ENCODE measurements around the gene CMTR1.

The CMTR1 gene

DNA sequence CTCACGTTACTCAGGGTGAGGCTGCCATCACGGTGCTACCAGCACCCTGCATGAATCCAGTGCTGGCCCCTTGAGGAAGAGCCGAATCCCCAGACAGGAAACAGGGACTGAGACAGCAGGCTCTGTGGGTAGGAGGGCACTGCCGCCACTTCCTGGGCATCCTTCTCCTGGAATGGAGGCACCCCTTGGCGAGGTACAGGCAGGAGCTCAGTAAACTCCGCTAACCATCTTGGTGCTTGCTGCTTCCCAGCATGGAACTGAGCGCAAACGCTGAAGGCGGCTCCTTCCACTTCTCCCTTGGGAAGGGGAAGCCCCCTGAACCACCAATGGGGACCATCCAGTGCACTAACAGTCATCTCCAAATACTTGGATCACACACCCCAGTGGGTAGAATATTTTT lies 80.1 kb downstream of the CMTR1 start:
- DNase-seq (ENCODE audit: low read depth, low spot score) = no peak

DNA sequence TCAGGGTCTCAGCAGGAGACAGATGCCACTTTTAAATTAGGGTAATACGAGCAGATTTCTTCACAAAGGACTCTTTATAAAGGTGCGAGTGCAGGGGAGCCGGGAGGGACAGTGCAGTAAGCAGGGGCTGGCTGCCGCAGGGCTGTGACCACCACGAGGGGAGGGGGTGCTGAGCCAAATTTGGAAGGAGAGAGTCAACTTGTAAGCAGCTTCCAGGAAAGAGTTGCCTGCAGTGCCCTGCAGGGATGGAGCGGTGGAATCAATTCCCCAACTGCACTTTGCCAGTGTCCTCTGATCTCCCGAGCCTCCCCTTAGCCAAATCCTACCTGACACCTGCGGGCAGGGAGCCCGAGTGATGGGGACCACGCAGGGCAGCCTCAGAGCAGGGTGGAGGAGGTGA lies 80.6 kb downstream of the CMTR1 start:
- DNase-seq (ENCODE audit: low read depth, low spot score) = no peak

DNA sequence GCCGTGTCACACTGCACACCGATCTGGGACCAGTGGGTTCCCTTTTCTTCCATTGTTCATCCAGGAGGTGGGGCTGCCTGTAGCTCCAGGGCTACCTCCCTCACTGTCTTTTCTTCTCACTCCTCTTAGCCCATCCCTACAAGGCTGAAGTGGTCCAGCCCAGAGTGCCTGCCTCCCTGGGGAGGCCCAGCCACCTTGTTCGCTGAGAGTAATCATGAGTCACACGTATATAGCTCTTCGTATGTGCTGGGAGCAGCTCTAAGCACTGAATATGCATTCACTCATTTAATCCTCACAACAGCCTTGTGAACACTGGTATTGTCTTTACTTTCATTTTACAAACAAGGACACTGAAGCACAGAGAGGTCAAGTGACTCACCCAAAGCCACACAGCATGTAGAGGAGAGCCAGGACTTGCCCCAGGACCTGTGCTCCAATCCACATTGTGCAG lies 81.3 kb downstream of the CMTR1 start:
- no peak for DNase-seq (ENCODE audit: low read depth, low spot score)

DNA sequence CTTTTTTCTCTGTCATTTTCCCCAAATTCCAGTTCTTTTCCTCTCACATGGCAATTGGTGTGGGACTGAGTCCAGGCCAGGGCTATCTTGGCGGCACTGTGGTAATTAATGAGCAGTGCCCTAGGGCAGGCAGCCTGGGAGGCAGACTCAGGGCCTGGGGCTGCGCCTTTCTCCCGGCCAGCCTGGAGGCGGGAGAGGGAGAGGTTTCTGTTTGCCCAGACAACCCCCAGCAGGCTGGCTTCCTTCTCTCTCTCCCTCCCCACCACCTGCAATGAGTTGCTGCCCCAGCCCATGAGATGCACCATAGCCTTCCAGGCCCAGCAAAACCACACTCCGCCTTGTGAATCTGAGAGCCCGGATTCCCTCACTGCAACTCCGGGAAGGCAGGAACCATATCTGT lies 81.8 kb downstream of the CMTR1 start:
- no peak for DNase-seq (ENCODE audit: low read depth, low spot score)

DNA sequence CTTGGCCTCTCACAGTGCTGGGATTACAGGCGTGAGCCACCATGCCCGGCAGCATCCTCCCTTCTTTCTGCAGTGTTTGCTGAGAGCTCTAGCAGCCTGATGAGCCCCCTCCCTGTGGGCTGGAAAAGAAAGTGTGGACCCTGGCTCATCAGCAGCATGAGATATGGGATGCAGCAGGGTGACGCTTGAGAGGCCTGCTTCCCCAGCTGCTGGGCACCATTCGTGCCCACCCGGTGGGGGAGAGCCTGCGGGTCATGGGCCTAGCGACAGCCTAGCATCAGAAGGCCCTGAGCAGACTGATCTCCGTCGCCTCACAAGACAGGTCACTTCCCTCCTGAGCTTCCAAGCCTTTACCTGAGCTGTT lies 82.7 kb downstream of the CMTR1 start:
- no peak for DNase-seq (ENCODE audit: low read depth, low spot score)

GRCh38 chr6:37516076-37516919 lies 83.3 kb downstream of the CMTR1 start:
- peak; percentile 72 for DNase-seq (ENCODE audit: low read depth, low spot score)

- DNase-seq (ENCODE audit: low read depth, low spot score) = no peak
These were observed 83.9 kb downstream of the CMTR1 start for GRCh38 chr6:37516920-37517405.

DNA sequence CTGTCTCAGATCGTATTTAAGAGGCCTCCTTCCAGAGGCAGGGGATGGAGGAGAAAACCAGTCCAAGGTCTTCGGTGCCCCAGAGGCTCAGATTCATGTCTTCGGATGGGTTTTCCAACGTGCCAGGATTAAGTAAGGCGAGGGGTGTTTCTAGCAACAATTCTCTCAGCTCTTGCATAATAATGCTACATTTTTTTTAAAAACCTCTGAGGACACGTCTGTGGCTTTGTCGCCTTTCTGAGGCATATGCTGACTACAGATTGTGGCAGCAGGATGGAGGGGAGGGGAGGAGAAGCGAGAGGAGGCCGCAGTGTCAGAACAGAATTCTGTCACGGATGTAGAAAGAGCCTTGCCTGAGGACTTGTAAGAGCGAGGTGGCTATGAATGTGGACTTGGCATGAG lies 84.4 kb downstream of the CMTR1 start:
- peak; percentile 42 for DNase-seq (ENCODE audit: low read depth, low spot score)

GRCh38 chr6:37518116-37518515 lies 85.1 kb downstream of the CMTR1 start:
- DNase-seq (ENCODE audit: low read depth, low spot score) = no peak

DNA sequence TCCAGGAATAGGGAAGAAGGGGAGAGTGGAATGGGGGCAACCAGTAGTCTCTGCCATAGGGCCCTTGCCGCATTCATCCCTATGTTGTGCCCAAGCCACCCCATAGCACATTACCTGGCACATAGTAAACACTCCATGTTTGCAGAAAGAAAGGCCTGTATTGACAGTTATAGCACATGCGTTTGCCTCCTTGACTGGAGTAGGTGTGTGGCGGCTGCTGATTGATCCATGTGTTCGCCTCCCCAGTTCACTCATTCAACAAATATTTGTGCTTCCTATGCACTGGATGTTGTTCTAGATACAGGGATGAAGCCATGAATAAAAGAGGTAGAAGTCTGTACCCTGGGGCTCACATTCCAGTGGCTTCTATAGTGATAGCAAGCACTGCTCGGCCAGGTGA lies 86.4 kb downstream of the CMTR1 start:
- DNase-seq (ENCODE audit: low read depth, low spot score) = no peak

- no peak for DNase-seq (ENCODE audit: low read depth, low spot score)
These were observed 87.9 kb downstream of the CMTR1 start for GRCh38 chr6:37520926-37521325.

- no peak for DNase-seq (ENCODE audit: low read depth, low spot score)
These were observed 88.7 kb downstream of the CMTR1 start for GRCh38 chr6:37521674-37522073.

GRCh38 chr6:37522836-37523235 lies 89.8 kb downstream of the CMTR1 start:
- no peak for DNase-seq (ENCODE audit: low read depth, low spot score)

GRCh38 chr6:37523412-37523811 lies 90.4 kb downstream of the CMTR1 start:
- no peak for DNase-seq (ENCODE audit: low read depth, low spot score)

GRCh38 chr6:37524025-37524969 lies 91.3 kb downstream of the CMTR1 start:
- DNase-seq (ENCODE audit: low read depth, low spot score) = no peak

DNA sequence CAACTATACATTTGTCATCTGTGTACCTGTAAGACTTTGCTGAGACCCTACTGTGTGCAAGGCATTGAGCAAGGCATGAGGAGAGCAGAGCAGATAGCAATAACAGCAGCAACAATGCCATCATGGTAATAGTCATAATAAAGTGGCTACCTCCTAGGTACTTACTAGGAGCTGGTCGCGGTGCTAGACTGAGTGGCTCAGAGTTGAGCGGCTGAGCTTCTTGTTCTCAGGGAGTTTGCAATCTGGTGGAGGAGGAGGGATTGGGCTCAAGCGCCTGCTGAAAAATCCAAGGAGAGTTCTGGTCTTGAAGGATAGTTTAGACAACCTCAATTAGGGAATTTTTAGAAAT lies 91.9 kb downstream of the CMTR1 start:
- DNase-seq (ENCODE audit: low read depth, low spot score) = no peak

DNA sequence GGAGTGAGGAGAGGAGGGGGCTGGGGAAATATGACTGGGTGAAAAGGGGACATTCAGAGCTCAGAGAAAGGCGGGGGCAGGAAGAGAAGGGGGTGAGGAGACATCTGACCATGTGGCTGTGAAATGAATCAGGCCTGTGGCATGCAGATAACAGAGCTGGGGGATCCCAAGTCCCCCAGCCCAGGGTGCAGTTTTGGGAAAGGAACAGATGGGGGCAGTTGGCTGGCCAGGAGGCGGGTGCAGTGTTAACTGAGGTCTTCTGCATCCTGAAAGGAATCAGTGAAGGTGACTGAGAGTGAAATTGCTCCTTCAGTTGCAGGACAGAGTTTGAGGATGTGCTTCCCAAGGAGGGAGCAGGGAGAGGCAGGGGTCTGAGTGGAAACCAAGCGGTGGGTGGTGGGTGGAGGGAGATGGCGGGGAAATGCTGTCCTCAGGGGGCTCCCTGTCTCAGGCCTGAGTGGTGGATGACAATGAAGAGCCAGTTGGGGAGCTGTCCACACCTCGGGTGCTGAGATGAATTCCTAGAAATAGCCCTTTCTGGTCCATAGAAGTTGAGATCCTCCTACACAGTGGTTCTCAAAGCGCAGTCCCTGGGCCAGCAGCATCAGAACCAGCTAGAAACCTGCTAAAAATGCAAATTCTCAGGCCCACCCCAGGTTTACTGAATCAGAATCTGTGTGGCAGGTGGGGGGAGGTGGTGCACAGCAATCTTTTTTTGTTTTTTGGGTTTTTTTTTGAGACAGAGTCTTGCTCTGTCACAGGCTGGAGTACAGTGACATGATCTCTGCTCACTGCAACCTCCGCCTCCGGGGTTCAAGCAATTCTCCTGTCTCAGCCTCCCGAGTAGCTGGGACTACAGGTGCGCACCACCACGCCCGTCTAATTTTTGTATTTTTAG lies 92.7 kb downstream of the CMTR1 start:
- no peak for DNase-seq (ENCODE audit: low read depth, low spot score)

DNA sequence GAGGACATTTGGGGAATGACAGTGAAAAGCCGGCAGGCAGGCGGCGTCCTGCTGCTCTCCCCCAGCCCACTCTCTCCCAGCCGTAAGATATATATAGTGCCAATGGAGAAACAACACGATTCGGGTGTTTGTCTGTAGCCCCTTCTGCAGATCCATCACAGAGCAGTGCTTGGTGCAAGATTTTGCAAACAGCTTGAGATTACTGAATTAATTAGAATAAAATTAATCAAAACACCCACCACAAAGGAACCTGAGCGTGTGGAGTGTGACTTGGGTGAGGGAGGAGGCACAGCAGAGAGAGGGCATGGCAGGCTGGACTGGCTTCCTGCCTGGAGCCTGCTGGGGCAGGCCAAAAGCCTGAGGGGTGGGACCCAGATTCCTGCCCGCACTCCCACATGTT lies 95.5 kb downstream of the CMTR1 start:
- no peak for DNase-seq (ENCODE audit: low read depth, low spot score)

DNA sequence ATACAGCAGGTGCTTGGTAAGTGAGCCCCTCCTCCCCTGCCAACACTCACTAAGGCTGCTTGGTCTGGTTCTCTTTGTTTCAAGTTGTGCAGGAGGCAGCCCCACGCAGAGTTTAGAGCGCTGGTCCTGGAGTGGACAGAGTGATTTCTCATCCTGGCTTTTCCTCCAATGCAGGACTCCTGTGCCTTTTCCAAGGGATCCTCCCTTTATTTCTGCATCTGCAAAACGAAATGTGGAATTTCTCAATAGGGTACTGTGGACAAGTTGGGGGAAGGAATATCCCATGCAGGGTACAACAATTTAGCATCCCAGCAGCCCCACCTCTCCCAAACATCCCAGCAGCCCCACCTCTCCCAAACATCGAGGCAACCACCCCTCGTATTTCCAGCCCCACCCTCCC lies 97.3 kb downstream of the CMTR1 start:
- no peak for DNase-seq (ENCODE audit: low read depth, low spot score)

GRCh38 chr6:37531026-37531425 lies 98.0 kb downstream of the CMTR1 start:
- no peak for DNase-seq (ENCODE audit: low read depth, low spot score)

Measured in activated naive CD8-positive, alpha-beta T cell treated with anti-CD3 and anti-CD28 coated beads, Interleukin-2, amount 50 U/mL, for 16 hours (primary cell).